Neural cell (in vitro differentiated cells): ENCODE data around the gene GPR25. TPM values are rescaled to one million over a fixed set of nuclear protein-coding genes. Genes with fewer than 3 reads are reported as not detected.
"Not testable (repeated sequence)": the region's sequence is repeated elsewhere in the genome, so short reads cannot be mapped to it uniquely, and the experiment has no call there.

Experiments used
- H2AFZ ChIP-seq: fragments of 200-600, 300-800 bp; sonication (generic), shearing (Covaris generic); 2 replicates; pipeline ENCODE4 v1.6.0; 2014; ENCODE audit warnings: low read depth, mild to moderate bottlenecking, antibody characterized with exemption, low read length, moderate library complexity
- H3F3A ChIP-seq: fragments of 200-600 bp; shearing (Covaris generic); 2 replicates; pipeline ENCODE4 v1.6.1; 2016; ENCODE audit warnings: mild to moderate bottlenecking, moderate library complexity, mixed read lengths, antibody characterized with exemption, low read length; ENCODE audit not compliant: insufficient read depth, poor library complexity, severe bottlenecking
- H3K27ac ChIP-seq: fragments of 200-600, 300-800 bp; sonication (generic), shearing (Covaris generic); 2 replicates; pipeline ENCODE4 v1.5.1; 2014; ENCODE audit warnings: mild to moderate bottlenecking, low read length, moderate library complexity
- H3K27me3 ChIP-seq: fragments of 300-800, 200-600 bp; sonication (generic), shearing (Covaris generic); 2 replicates; pipeline ENCODE4 v1.6.0; 2014; ENCODE audit warnings: mild to moderate bottlenecking, low read depth, low read length, moderate library complexity; ENCODE audit not compliant: insufficient read depth
- H3K36me3 ChIP-seq: fragments of 300-800, 200-600 bp; sonication (generic), shearing (Covaris generic); 2 replicates; pipeline ENCODE4 v1.5.1; 2014; ENCODE audit warnings: mild to moderate bottlenecking, antibody characterized with exemption, low read length, moderate library complexity; ENCODE audit not compliant: insufficient read depth
- H3K4me2 ChIP-seq: fragments of 300-800, 200-600 bp; sonication (generic), shearing (Covaris generic); 2 replicates; pipeline ENCODE4 v1.6.0; 2014; ENCODE audit warnings: mild to moderate bottlenecking, low read length
- H3K4me3 ChIP-seq: fragments of 300-800, 200-600 bp; sonication (generic), shearing (Covaris generic); 2 replicates; pipeline ENCODE4 v1.5.1; 2014; ENCODE audit warnings: mild to moderate bottlenecking, low read length, moderate library complexity
- H3K79me2 ChIP-seq: fragments of 200-600 bp; shearing (Covaris generic); replicated peaks from 2 replicates; pipeline ENCODE4 v1.6.0; 2014; ENCODE audit warnings: mild to moderate bottlenecking, low read length, moderate library complexity; ENCODE audit not compliant: insufficient read depth
- H3K9ac ChIP-seq: fragments of 300-800, 200-600 bp; sonication (generic), shearing (Covaris generic); 2 replicates; pipeline ENCODE4 v1.6.1; 2016; ENCODE audit warnings: mild to moderate bottlenecking, low read length, mixed read lengths
- H3K9me2 ChIP-seq: fragments of 200-600 bp; shearing (Covaris generic); 2 replicates; pipeline ENCODE4 v1.6.1; 2016; ENCODE audit warnings: mild to moderate bottlenecking, low read length, mixed read lengths; ENCODE audit not compliant: insufficient read depth
- H3K9me3 ChIP-seq: fragments of 200-600, 300-800 bp; sonication (generic), shearing (Covaris generic); 2 replicates; pipeline ENCODE4 v1.6.1; 2016; ENCODE audit warnings: mild to moderate bottlenecking, mixed run types, low read length, moderate library complexity, mixed read lengths
- H4K20me1 ChIP-seq: fragments of 200-600 bp; shearing (Covaris generic); 2 replicates; pipeline ENCODE4 v1.6.1; 2016; ENCODE audit warnings: mild to moderate bottlenecking, mixed run types; ENCODE audit not compliant: insufficient read depth
- EP300 ChIP-seq: fragments of 450-650 bp; conservative IDR thresholded peaks from 2 replicates; pipeline ENCODE4 v1.6.1; 2014; ENCODE audit warnings: antibody characterized with exemption, mild to moderate bottlenecking, moderate library complexity; ENCODE audit not compliant: poor library complexity, severe bottlenecking
- EZH2 ChIP-seq: fragments of 200-600, 300-800 bp; shearing (Covaris generic), sonication (generic); IDR thresholded peaks from 2 replicates; pipeline ENCODE4 v1.6.1; 2014; ENCODE audit warnings: antibody characterized with exemption, low read length, borderline replicate concordance, mild to moderate bottlenecking; ENCODE audit not compliant: insufficient read depth, poor library complexity, severe bottlenecking
- MXI1 ChIP-seq: fragments of 450-650 bp; conservative IDR thresholded peaks from 2 replicates; pipeline ENCODE4 v1.6.1; 2014; ENCODE audit warnings: antibody characterized with exemption, mild to moderate bottlenecking; ENCODE audit not compliant: poor library complexity, severe bottlenecking
- POLR2AphosphoS5 ChIP-seq: IDR thresholded peaks from 2 replicates; pipeline ENCODE4 v1.6.1; 2012
- RAD21 ChIP-seq: fragments of 450-650 bp; conservative IDR thresholded peaks from 2 replicates; pipeline ENCODE4 v1.6.1; 2014; ENCODE audit warnings: antibody characterized with exemption, mild to moderate bottlenecking, moderate library complexity
- REST ChIP-seq: IDR thresholded peaks from 2 replicates; pipeline ENCODE4 v1.6.1; 2012; ENCODE audit warnings: borderline replicate concordance
- SMC3 ChIP-seq: fragments of 450-650 bp; conservative IDR thresholded peaks from 2 replicates; pipeline ENCODE4 v1.6.1; 2014; ENCODE audit warnings: antibody characterized with exemption, mild to moderate bottlenecking, moderate library complexity; ENCODE audit not compliant: poor library complexity
- TAF1 ChIP-seq: IDR thresholded peaks from 2 replicates; pipeline ENCODE4 v1.6.1; 2012; ENCODE audit warnings: low read depth
- polyA plus RNA-seq: library from polyadenylated mRNA; depleted of rRNA; stranded (reverse); fragments of >200 nt; gene quantifications from 2 replicates; pipeline ENCODE4 v1.2.3, GENCODE V29; 2014
- TF ChIP-seq, protein P1 (sequence below): fragments of 450-650 bp; IDR thresholded peaks from 2 replicates; pipeline ENCODE4 v1.5.1; 2014; ENCODE audit warnings: antibody characterized with exemption, mild to moderate bottlenecking, moderate library complexity; ENCODE audit not compliant: poor library complexity, severe bottlenecking

Gene GPR25
- polyA plus RNA-seq, 1 donor from 2014 or later: not detected

DNA sequence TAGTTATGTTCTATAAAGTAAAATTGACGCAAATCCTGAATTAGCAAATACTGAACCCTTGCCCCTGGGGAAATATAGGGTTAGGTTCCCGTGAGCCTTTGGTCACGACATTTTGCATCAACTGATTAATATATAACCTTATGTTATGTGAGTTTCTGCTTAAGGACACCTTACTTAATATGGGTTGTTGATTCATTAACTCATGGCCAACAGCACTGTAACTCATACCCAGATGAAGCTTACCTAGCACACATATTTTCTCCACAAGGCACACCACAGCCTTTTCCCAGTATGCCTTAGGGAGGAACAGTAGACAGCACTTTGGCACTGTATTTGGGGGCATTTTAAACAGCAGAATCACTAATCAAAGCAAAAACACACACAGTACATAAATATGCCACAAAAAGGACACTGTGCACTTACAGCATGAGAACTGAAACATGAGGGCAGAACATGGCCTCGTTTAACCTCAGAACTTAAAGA lies 37.0 kb downstream of the GPR25 start:
- Histone ChIP-seq H3F3A (no peaks in the 10 kb centered on the region), H3K27me3 (no peaks in the 10 kb centered on the region), H3K4me2 (no peak overlapping the region), H4K20me1 (no peaks in the 10 kb centered on the region), H3K9ac (no peak overlapping the region), H3K79me2 (no peaks in the 10 kb centered on the region), H3K27ac (no peak overlapping the region), H3K9me2 (no peaks in the 10 kb centered on the region), H3K9me3 (no peaks in the 10 kb centered on the region), H3K4me3 (no peak overlapping the region), H2AFZ (no peak overlapping the region), H3K36me3 (no peaks in the 10 kb centered on the region)
- TF ChIP-seq EP300: no peak
- TF ChIP-seq TAF1: no peak
- no peak for TF ChIP-seq RAD21
- TF ChIP-seq, protein P1, sequence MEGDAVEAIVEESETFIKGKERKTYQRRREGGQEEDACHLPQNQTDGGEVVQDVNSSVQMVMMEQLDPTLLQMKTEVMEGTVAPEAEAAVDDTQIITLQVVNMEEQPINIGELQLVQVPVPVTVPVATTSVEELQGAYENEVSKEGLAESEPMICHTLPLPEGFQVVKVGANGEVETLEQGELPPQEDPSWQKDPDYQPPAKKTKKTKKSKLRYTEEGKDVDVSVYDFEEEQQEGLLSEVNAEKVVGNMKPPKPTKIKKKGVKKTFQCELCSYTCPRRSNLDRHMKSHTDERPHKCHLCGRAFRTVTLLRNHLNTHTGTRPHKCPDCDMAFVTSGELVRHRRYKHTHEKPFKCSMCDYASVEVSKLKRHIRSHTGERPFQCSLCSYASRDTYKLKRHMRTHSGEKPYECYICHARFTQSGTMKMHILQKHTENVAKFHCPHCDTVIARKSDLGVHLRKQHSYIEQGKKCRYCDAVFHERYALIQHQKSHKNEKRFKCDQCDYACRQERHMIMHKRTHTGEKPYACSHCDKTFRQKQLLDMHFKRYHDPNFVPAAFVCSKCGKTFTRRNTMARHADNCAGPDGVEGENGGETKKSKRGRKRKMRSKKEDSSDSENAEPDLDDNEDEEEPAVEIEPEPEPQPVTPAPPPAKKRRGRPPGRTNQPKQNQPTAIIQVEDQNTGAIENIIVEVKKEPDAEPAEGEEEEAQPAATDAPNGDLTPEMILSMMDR: no peak
- no peak for TF ChIP-seq POLR2AphosphoS5
- no peak for TF ChIP-seq SMC3
- no peak for TF ChIP-seq MXI1
- no peak for TF ChIP-seq EZH2
- TF ChIP-seq REST: no peak

GRCh38 chr1:200911361-200911760 lies 38.6 kb downstream of the GPR25 start:
- TF ChIP-seq TAF1: no peak
- TF ChIP-seq EZH2: no peak
- TF ChIP-seq REST: no peak
- TF ChIP-seq, protein P1: no peak
- TF ChIP-seq MXI1: no peak
- no peak for TF ChIP-seq SMC3
- TF ChIP-seq RAD21: no peak
- no peak for TF ChIP-seq EP300
- TF ChIP-seq POLR2AphosphoS5: no peak
- H3K36me3 ChIP-seq: no peaks in the 10 kb centered on the region
- H4K20me1 ChIP-seq: no peaks in the 10 kb centered on the region
- no peak overlapping the region for H3K4me3 ChIP-seq
- no peaks in the 10 kb centered on the region for H3K9me3 ChIP-seq
- H3K9me2 ChIP-seq: no peaks in the 10 kb centered on the region
- no peaks in the 10 kb centered on the region for H3F3A ChIP-seq
- no peak overlapping the region for H3K9ac ChIP-seq
- H3K4me2 ChIP-seq: no peak overlapping the region
- H3K27ac ChIP-seq: no peak overlapping the region
- H2AFZ ChIP-seq: no peak overlapping the region
- no peaks in the 10 kb centered on the region for H3K79me2 ChIP-seq
- no peaks in the 10 kb centered on the region for H3K27me3 ChIP-seq

GRCh38 chr1:200911936-200912335 lies 39.2 kb downstream of the GPR25 start:
- not testable (repeated sequence) for H3K79me2 ChIP-seq, H3K27ac ChIP-seq, H3K9ac ChIP-seq, H3K27me3 ChIP-seq, H3K9me3 ChIP-seq, H3K4me2 ChIP-seq, H4K20me1 ChIP-seq, H3K9me2 ChIP-seq, H2AFZ ChIP-seq, H3F3A ChIP-seq, H3K4me3 ChIP-seq, H3K36me3 ChIP-seq
